H1 (cell line): Measurements from ENCODE around the gene BLCAP. TPM values are rescaled to one million over a fixed set of nuclear protein-coding genes. Genes with fewer than 3 reads are reported as not detected.

ENCODE experiments used
- SAP30 ChIP-seq: fragments of 300-600 bp; sonication (generic); IDR thresholded peaks from 2 replicates; pipeline ENCODE4 v1.7.1; 2012; ENCODE audit warnings: low read length, moderate library complexity, mild to moderate bottlenecking, inconsistent platforms; ENCODE audit not compliant: insufficient read depth, insufficient replicate concordance
- TAF1 ChIP-seq: IDR thresholded peaks from 2 replicates; pipeline ENCODE4 v1.6.1; 2011; ENCODE audit warnings: mild to moderate bottlenecking, low read depth, low read length
- polyA plus RNA-seq, 7 experiments: library from polyadenylated mRNA; depleted of rRNA in 3 of 7; stranded (reverse) in 5 of 7; unstranded in 2 of 7; fragments of >200 nt in 5 of 7; fragments of 200-250 nt in 2 of 7; gene quantifications; 1 replicate in 5 of 7; 2 replicates in 1 of 7; 4 replicates in 1 of 7; pipeline versions ENCODE4 v1.2.1 to v1.2.3, GENCODE V29; 2011 to 2013; ENCODE audit warnings: missing spikeins in 2 of 7, mixed read lengths in 2 of 7
- total RNA-seq: library from RNA; stranded (reverse); fragmentation: NEBNext Ultra II Directional; extraction: Animal tissue kit (Norgen Biotek cat#: 25700); gene quantifications from 2 replicates; pipeline ENCODE4 v1.2.1, GENCODE V29; 2021

BLCAP gene
- total and polyA plus RNA-seq, 2 of the 8 experiments (the other 6 are each of a cell fraction or from before 2014, with no cell fraction given), result 60.3 to 72.2 TPM

GRCh38 chr20:37505263-37506151 lies 22.2 kb downstream of the BLCAP start (continued):
- no peak for TF ChIP-seq SAP30
- TF ChIP-seq TAF1, result no peak
